ENCODE measurements around the gene DST. TPM values are rescaled to one million over a fixed set of nuclear protein-coding genes. Genes with fewer than 3 reads are reported as not detected.

Gene DST
- total RNA-seq, 1 experiment from 2014 or later = 144 TPM

DNA sequence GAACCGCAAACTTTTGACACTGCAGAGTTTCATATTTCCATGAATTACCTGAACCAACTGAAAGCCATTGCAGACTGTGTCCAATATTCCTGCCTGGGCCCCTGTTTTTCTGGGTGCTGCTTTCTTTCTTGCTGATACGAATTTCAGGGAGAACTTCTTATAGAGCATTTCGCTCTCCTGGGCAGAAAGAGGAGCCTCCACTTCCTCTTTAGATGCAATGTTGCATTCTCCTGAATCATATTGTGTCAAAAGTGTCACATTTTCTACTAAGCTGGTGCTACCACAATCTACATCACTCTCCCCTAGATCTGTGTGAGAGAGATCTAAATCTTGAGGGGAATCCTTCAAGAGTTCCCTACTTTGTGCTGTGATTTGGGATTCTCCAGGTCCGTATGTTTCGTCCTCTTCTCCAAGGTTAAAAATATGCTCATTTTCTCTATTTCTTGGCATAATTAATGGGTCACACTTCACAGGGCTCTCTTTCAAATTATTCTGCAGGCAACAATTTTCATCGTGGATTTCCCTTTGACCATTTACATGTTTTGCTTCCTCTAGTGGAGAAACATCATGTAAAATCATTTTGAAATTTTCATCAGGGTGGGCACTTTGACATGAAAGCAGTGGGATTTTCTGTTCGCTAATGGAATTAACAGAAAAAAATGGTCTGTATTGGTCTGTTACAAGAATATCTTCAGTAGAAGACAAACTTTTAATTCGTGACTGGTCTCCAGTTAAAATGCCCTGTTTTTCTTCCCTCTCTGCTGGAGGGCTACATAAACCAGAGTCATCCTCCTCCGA lies 102.3 kb downstream of the DST start:
- no peak overlapping the region for H3K4me3 ChIP-seq (replicated peaks in 1 of 2; ENCODE audit: low read depth in 1 of 2, low read length in 2 of 2)
- H3K27me3 ChIP-seq (ENCODE audit: insufficient read depth, low read length) = no peaks in the 10 kb centered on the region
- peaks cover 71% of the 10 kb centered on the region for H3K79me2 ChIP-seq (ENCODE audit: insufficient read depth, low read length)
- intact Hi-C loops (cut with micrococcal nuclease) = loop anchor here (10.0 kb wide), 1 partner anchor 304 kb away; no protein-coding TSS in a partner anchor
- DNase-seq (ENCODE audit: low read depth, low spot score) (no peak), ATAC-seq (no peak)
- ChIA-PET RAD21 (ENCODE audit: low non-redundant PET in 1 of 2, low total read pairs in 2 of 2, uncharacterized antibody in 2 of 2, unreplicated experiment in 2 of 2) (no interaction called here), CTCF (no interaction called here), POLR2A (no interaction called here)
- no peak overlapping the region for H2AFZ ChIP-seq (ENCODE audit: low read depth, low read length, poor library complexity, severe bottlenecking)
- H3K27ac ChIP-seq (ENCODE audit: low read depth, low read length) = no peak overlapping the region
- H3K4me1 ChIP-seq (ENCODE audit: control insufficient read depth in 1 of 2, insufficient read depth in 2 of 2, low read length in 2 of 2) = peaks cover 3 to 15% of the 10 kb centered on the region in 2 experiments; a peak in 3 of 4 replicates
- BruUV-seq (replicated peaks) = no TSS peak
- no peak for TF ChIP-seq SIN3A (IDR thresholded peaks at IDR 0.05; ENCODE audit: low read depth)
- TF ChIP-seq ZFX (IDR thresholded peaks at IDR 0.05) = no peak
- H3K9me2 ChIP-seq (ENCODE audit: insufficient read depth) = no peaks in the 10 kb centered on the region
- H3K36me3 ChIP-seq (ENCODE audit: control insufficient read depth in 1 of 2, insufficient read depth in 2 of 2, low read length in 2 of 2) = peaks cover 0 to 5% of the 10 kb centered on the region in 2 experiments; a peak in 1 of 4 replicates
- H3K4me2 ChIP-seq (ENCODE audit: low read length) = no peak overlapping the region
- no peaks in the 10 kb centered on the region for H3K9me3 ChIP-seq (ENCODE audit: control insufficient read depth in 1 of 2, insufficient read depth in 1 of 2, low read depth in 1 of 2, low read length in 2 of 2)
- no peaks in the 10 kb centered on the region for H4K20me1 ChIP-seq (ENCODE audit: insufficient read depth)
- no peak overlapping the region for H3K9ac ChIP-seq (ENCODE audit: low read length)

DNA sequence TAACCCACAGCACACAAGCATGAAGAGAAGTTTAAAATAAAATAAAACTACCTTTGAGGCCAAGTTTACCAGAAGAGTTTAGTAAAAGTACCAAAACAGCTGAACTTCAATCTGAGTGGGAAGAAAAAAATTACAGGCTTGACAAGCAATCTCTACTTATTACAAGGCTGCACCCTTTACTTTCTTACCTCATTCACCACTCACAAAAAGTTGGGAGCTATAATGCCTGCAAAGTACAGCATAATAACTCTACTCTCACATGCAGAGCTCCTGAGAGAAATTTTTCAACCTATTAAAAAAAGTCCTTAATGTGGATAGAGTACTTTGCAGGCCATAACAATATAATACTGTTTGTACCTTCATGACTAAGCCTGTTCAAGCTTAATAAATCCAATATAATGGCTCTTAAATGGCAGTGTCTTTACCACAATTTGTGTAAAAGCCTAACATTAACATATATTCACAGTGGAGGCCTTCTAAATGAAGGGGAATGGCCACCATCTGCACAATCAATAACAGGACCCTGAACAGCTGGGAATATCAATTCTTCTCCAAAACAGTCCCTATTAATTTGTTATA lies 103.1 kb downstream of the DST start:
- no TSS peak for BruUV-seq (replicated peaks)
- Histone ChIP-seq H3K9me3 (ENCODE audit: control insufficient read depth in 1 of 2, insufficient read depth in 1 of 2, low read depth in 1 of 2, low read length in 2 of 2) (no peaks in the 10 kb centered on the region), H3K4me1 (ENCODE audit: control insufficient read depth in 1 of 2, insufficient read depth in 2 of 2, low read length in 2 of 2) (peaks cover 3 to 15% of the 10 kb centered on the region in 2 experiments; a peak in 3 of 4 replicates), H3K4me3 (replicated peaks in 1 of 2; ENCODE audit: low read depth in 1 of 2, low read length in 2 of 2) (no peak overlapping the region), H3K36me3 (ENCODE audit: control insufficient read depth in 1 of 2, insufficient read depth in 2 of 2, low read length in 2 of 2) (peaks cover 0 to 9% of the 10 kb centered on the region in 2 experiments; a peak in 1 of 4 replicates), H3K9me2 (ENCODE audit: insufficient read depth) (no peaks in the 10 kb centered on the region), H3K4me2 (ENCODE audit: low read length) (no peak overlapping the region), H2AFZ (ENCODE audit: low read depth, low read length, poor library complexity, severe bottlenecking) (no peak overlapping the region), H3K27me3 (ENCODE audit: insufficient read depth, low read length) (no peaks in the 10 kb centered on the region), H3K9ac (ENCODE audit: low read length) (no peak overlapping the region), H4K20me1 (ENCODE audit: insufficient read depth) (no peaks in the 10 kb centered on the region), H3K27ac (ENCODE audit: low read depth, low read length) (no peak overlapping the region), H3K79me2 (ENCODE audit: insufficient read depth, low read length) (peaks cover 66% of the 10 kb centered on the region)
- no peak for ATAC-seq
- ChIA-PET RAD21 (ENCODE audit: low non-redundant PET in 1 of 2, low total read pairs in 2 of 2, uncharacterized antibody in 2 of 2, unreplicated experiment in 2 of 2) (no interaction called here), CTCF (no interaction called here), POLR2A (no interaction called here)
- TF ChIP-seq, protein P1, sequence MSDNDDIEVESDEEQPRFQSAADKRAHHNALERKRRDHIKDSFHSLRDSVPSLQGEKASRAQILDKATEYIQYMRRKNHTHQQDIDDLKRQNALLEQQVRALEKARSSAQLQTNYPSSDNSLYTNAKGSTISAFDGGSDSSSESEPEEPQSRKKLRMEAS (IDR thresholded peaks at IDR 0.05) = no peak
- TF ChIP-seq JUND (IDR thresholded peaks at IDR 0.05) (no peak), EGR1 (IDR thresholded peaks at IDR 0.05; ENCODE audit: low read depth) (no peak)
- intact Hi-C loops (cut with micrococcal nuclease) = loop anchor here (10.0 kb wide), 1 partner anchor 305 kb away; no protein-coding TSS in a partner anchor
- DNase-seq (ENCODE audit: low read depth, low spot score) = no peak
